ENCODE data around the gene RPTOR.

RPTOR gene

GRCh38 chr17:80942423-80943345 is 398.0 kb downstream of the RPTOR start:
- DNase-seq, result no peak

GRCh38 chr17:80943346-80944145 is 398.9 kb downstream of the RPTOR start:
- no peak for DNase-seq

- no peak for DNase-seq
These were observed 399.7 kb downstream of the RPTOR start for GRCh38 chr17:80944326-80944725.

GRCh38 chr17:80945736-80946135 is 401.1 kb downstream of the RPTOR start:
- no peak for DNase-seq

GRCh38 chr17:80946449-80946848 is 401.8 kb downstream of the RPTOR start:
- no peak for DNase-seq

GRCh38 chr17:80947200-80947940 is 402.7 kb downstream of the RPTOR start:
- DNase-seq, result no peak

GRCh38 chr17:80948019-80948975 is 403.7 kb downstream of the RPTOR start:
- no peak for DNase-seq

GRCh38 chr17:80948976-80949450 is 404.4 kb downstream of the RPTOR start:
- DNase-seq, result no peak

GRCh38 chr17:80949451-80950421 is 405.1 kb downstream of the RPTOR start:
- no peak for DNase-seq

GRCh38 chr17:80950466-80951120 is 406.0 kb downstream of the RPTOR start:
- no peak for DNase-seq

- DNase-seq, result no peak
These were observed 406.8 kb downstream of the RPTOR start for GRCh38 chr17:80951121-80952090.

GRCh38 chr17:80952291-80952690 is 407.7 kb downstream of the RPTOR start:
- DNase-seq, result no peak

GRCh38 chr17:80953471-80954315 is 409.1 kb downstream of the RPTOR start:
- DNase-seq, result no peak

GRCh38 chr17:80955078-80955477 is 410.4 kb downstream of the RPTOR start:
- DNase-seq, result no peak

GRCh38 chr17:80955671-80956280 is 411.1 kb downstream of the RPTOR start:
- no peak for DNase-seq

GRCh38 chr17:80956321-80957190 is 411.9 kb downstream of the RPTOR start:
- DNase-seq, result no peak

Data from stimulated activated CD4-positive, alpha-beta T cell treated with anti-CD3 and anti-CD28 coated beads, Interleukin-4, amount 100 ng/mL, for 1 hour (primary cell).